Stomach (tissue), 9 donors: ENCODE data around the gene SMOC2. TPM values are rescaled to one million over a fixed set of nuclear protein-coding genes. Genes with fewer than 3 reads are reported as not detected.

Source experiments
- DNase-seq, 2 donors: peaks; one replicate each; pipeline versions ENCODE4 v3.0.0 to v3.0.0-alpha.2; 2013 to 2019
- H3K27ac ChIP-seq, 5 donors: fragments of 200-600 bp in 4 of 5; sonication (generic) in 4 of 5; one replicate each; pipeline ENCODE4 v1.5.1; 2013 to 2019; ENCODE audit warnings: mild to moderate bottlenecking in 1 of 5, moderate library complexity in 1 of 5
- H3K27me3 ChIP-seq, 3 donors: fragments of 200-600 bp; sonication (generic); one replicate each; pipeline ENCODE4 v1.5.1; 2017 to 2019; ENCODE audit warnings: mixed run types in 1 of 3
- H3K36me3 ChIP-seq, 4 donors: fragments of 200-600 bp; sonication (generic); 1 replicate in 3 of 4; 2 replicates in 1 of 4; pipeline ENCODE4 v1.5.1; 2016 to 2019
- H3K4me1 ChIP-seq, 4 donors: fragments of 200-600 bp; sonication (generic); one replicate each; pipeline ENCODE4 v1.5.1; 2016 to 2019
- H3K4me3 ChIP-seq, 4 donors: fragments of 200-600 bp; sonication (generic) in 3 of 4; one replicate each; pipeline ENCODE4 v1.5.1; 2016 to 2019; ENCODE audit warnings: mild to moderate bottlenecking in 1 of 4
- H3K9me3 ChIP-seq, 4 donors: fragments of 200-600 bp; sonication (generic); one replicate each; pipeline ENCODE4 v1.5.1; 2016 to 2019
- EP300 ChIP-seq: sonication (generic); formaldehyde crosslinking; IDR thresholded peaks from one replicate; pipeline ENCODE4 v1.6.1; 2017; ENCODE audit warnings: antibody characterized with exemption
- POLR2A ChIP-seq, 4 donors: fragments of 450-650 bp; IDR thresholded peaks; one replicate each; pipeline ENCODE4 v1.6.1; 2016; ENCODE audit warnings: antibody characterized with exemption in 4 of 4, control low read depth in 2 of 4, mild to moderate bottlenecking in 1 of 4, moderate library complexity in 1 of 4
- POLR2AphosphoS5 ChIP-seq, 3 donors: sonication (generic); formaldehyde crosslinking; IDR thresholded peaks; one replicate each; pipeline ENCODE4 v1.6.1; 2016; ENCODE audit warnings: antibody characterized with exemption in 3 of 3
- WGBS, 5 donors: extraction: QIAGEN DNeasy Blood & Tissue Kit in 3 of 5; methylation state at CpG; one replicate each; pipeline versions ENCODE4 v1.1.5 to v1.1.7; 2013 to 2018; 5-methylcytosine and 5-hydroxymethylcytosine counted together
- intact Hi-C: fragments of 100-400 bp; cut with DNase I; formaldehyde crosslinking; loops from one replicate; pipeline ENCODE4 v1.15.1; 2023; ENCODE audit warnings: low total_unique reads
- polyA plus RNA-seq, 3 donors: library from polyadenylated mRNA; stranded (reverse); fragments of 200-250 nt; gene quantifications; one replicate each; pipeline ENCODE4 v1.2.3, GENCODE V29; 2013
- total RNA-seq, 5 donors: library from RNA; depleted of rRNA; stranded (reverse); fragments of >200 nt; gene quantifications; one replicate each; pipeline versions ENCODE4 v1.1.0 to v1.2.3, GENCODE V29; 2014 to 2016
- TF ChIP-seq, protein P1 (sequence below), 7 experiments: fragments of 450-650 bp in 4 of 7; fragments of 200-600 bp in 3 of 7; sonication (generic) in 3 of 7; IDR thresholded peaks; one replicate each; pipeline ENCODE4 v1.5.1; 2016 to 2019; ENCODE audit warnings: antibody characterized with exemption in 7 of 7, control low read depth in 2 of 7, mild to moderate bottlenecking in 1 of 7
- donor health status: healthy with polysubstance abuse.
- donor health status: Bipolar disorder and iron deficiency.
- donor health status: healthy.

Gene SMOC2
- total and polyA plus RNA-seq, 8 donors = 7.9 to 520 (median 76.9) TPM

DNA sequence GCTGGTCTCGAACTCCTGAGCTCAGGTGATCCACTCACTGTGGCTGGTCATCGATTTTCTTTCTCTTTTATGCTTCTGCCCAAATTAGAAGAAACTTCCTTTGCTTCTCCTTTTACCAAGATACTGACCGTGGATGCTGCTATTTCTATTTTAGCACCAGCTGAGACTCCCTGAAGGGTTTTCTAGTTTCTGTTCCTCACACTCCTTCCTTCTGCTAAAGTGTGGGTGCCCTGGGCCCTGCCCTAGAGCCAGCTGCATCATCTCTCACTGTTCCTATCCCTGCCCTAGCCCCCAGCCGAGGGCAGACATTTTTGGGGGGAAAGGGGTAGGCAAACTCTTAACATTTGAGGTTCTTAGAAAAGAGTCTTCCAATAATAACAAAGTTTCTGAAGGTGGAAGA, 6.3 kb downstream of the SMOC2 start:
- TF ChIP-seq, protein P1, sequence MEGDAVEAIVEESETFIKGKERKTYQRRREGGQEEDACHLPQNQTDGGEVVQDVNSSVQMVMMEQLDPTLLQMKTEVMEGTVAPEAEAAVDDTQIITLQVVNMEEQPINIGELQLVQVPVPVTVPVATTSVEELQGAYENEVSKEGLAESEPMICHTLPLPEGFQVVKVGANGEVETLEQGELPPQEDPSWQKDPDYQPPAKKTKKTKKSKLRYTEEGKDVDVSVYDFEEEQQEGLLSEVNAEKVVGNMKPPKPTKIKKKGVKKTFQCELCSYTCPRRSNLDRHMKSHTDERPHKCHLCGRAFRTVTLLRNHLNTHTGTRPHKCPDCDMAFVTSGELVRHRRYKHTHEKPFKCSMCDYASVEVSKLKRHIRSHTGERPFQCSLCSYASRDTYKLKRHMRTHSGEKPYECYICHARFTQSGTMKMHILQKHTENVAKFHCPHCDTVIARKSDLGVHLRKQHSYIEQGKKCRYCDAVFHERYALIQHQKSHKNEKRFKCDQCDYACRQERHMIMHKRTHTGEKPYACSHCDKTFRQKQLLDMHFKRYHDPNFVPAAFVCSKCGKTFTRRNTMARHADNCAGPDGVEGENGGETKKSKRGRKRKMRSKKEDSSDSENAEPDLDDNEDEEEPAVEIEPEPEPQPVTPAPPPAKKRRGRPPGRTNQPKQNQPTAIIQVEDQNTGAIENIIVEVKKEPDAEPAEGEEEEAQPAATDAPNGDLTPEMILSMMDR (IDR thresholded peaks at IDR 0.05) = no peak
- TF ChIP-seq EP300 (no peak), POLR2A (IDR thresholded peaks at IDR 0.05) (no peak), POLR2AphosphoS5 (IDR thresholded peaks at IDR 0.05) (no peak)
- peak overlapping the region in 1 of 5 donors; percentile 49 for H3K27ac ChIP-seq
- intact Hi-C loops = no loop called here
- H3K9me3 ChIP-seq = no peaks in the 10 kb centered on the region
- no peaks in the 10 kb centered on the region for H3K36me3 ChIP-seq
- 70 to 81% (median 76%) methylated on average over 4 of the region's 4 CpGs for WGBS, 5 donors
- H3K27me3 ChIP-seq = peaks cover 0 to 26% (median 4%) of the 10 kb centered on the region in 3 donors
- H3K4me3 ChIP-seq = no peak overlapping the region
- H3K4me1 ChIP-seq = peaks cover 0 to 55% (median 14%) of the 10 kb centered on the region in 4 donors
- DNase-seq = no peak

DNA sequence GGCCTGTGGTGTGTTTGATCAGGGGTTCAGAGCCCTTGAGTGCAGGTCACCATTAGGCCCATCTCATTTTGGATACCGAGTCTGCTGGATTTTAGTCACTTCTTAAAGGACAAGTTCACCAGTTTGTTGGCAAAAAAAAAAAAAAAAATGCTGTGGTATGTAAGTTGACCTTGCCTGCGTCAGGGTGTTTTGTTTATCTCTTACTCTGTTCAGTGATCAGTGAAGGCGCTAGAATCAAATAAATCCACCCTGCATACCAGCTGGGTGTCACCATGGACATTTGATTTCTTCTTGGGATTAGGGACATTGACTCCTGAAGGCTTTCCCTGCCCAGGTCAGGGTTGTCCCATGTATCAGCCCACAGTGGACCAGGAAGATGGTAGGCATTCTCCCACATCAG, 6.7 kb downstream of the SMOC2 start:
- H3K36me3 ChIP-seq = no peaks in the 10 kb centered on the region
- H3K4me3 ChIP-seq = no peak overlapping the region
- peak overlapping the region in 2 of 5 donors; percentile 32 to 49 for H3K27ac ChIP-seq
- TF ChIP-seq POLR2A (IDR thresholded peaks at IDR 0.05) (no peak), EP300 (no peak), POLR2AphosphoS5 (IDR thresholded peaks at IDR 0.05) (no peak)
- TF ChIP-seq, protein P1 (IDR thresholded peaks at IDR 0.05) = no peak
- WGBS, 5 donors = 69 to 74% (median 69%) methylated on average over 3 of the region's 3 CpGs
- H3K4me1 ChIP-seq = peaks cover 0 to 55% (median 17%) of the 10 kb centered on the region in 4 donors
- H3K27me3 ChIP-seq = peaks cover 0 to 22% (median 3%) of the 10 kb centered on the region in 3 donors
- no peaks in the 10 kb centered on the region for H3K9me3 ChIP-seq
- DNase-seq = no peak
- intact Hi-C loops = no loop called here

DNA sequence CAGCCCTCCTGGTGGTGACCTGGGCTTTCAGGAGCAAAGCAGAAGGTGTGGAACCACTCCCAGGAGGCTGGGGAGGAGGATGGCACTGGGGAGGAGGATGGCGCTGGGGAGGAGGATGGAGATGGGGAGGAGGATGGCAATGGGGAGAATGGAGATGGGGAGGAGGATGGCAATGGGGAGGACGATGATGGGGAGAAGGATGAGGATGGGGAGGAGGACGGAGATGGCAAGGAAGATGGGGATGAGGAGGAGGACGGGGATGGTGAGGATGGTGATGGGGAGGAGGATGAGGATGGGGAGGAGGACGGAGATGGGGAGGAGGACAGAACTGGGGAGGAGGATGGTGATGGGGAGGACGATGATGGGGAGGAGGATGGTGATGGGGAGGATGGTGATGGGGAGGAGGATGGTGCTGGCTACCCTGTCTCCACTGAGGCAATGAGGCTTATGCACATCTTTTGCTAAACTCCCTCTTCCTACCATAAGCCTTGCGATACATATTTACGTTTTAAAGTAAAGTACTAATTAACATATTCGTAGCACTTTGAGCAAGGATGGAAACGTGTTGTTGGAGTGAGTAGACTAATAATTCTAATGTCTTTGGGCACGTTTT, 7.4 kb downstream of the SMOC2 start:
- TF ChIP-seq EP300 (no peak), POLR2A (IDR thresholded peaks at IDR 0.05) (no peak), POLR2AphosphoS5 (IDR thresholded peaks at IDR 0.05) (no peak)
- TF ChIP-seq, protein P1 (IDR thresholded peaks at IDR 0.05) = no peak
- Histone ChIP-seq H3K4me3 (no peak overlapping the region), H3K27me3 (peaks cover 0 to 15% (median 0%) of the 10 kb centered on the region in 3 donors), H3K27ac (peak overlapping the region in 2 of 5 donors; percentile 32 to 49), H3K9me3 (no peaks in the 10 kb centered on the region), H3K36me3 (no peaks in the 10 kb centered on the region), H3K4me1 (peaks cover 0 to 55% (median 22%) of the 10 kb centered on the region in 4 donors)
- DNase-seq = no peak
- intact Hi-C loops = no loop called here
- WGBS, 5 donors = 82 to 86% (median 83%) methylated on average over 11 of the region's 11 CpGs

DNA sequence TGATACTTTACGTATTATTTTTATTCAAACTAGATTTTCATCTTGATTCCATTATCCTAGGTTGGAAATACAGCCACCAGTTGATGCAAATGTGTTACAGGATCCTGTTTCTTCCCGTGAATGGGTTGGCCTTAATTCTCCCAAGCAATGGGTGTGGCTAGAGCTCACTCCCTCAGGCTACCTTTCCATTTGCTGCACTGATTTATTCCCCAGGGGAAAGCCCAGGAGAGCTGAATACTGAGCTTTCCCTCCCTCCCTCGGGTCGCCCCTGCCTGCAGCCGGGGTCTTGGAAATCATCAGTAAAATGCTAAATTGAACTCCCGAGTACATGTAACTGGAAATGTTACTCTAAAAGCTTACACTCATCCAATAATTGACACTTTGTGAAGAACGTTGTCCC, 9.9 kb downstream of the SMOC2 start:
- H3K9me3 ChIP-seq = no peaks in the 10 kb centered on the region
- H3K4me1 ChIP-seq = peaks cover 0 to 61% (median 21%) of the 10 kb centered on the region in 4 donors
- H3K4me3 ChIP-seq = no peak overlapping the region
- intact Hi-C loops = no loop called here
- H3K36me3 ChIP-seq = no peaks in the 10 kb centered on the region
- DNase-seq = no peak
- peaks cover 0 to 8% (median 0%) of the 10 kb centered on the region in 3 donors for H3K27me3 ChIP-seq
- TF ChIP-seq POLR2AphosphoS5 (IDR thresholded peaks at IDR 0.05) (no peak), POLR2A (IDR thresholded peaks at IDR 0.05) (no peak), EP300 (no peak)
- TF ChIP-seq, protein P1 (IDR thresholded peaks at IDR 0.05) = no peak
- 50 to 58% (median 56%) methylated on average over 7 of the region's 7 CpGs for WGBS, 5 donors
- peak overlapping the region in 3 of 5 donors; percentile 14 to 74 (median 57) for H3K27ac ChIP-seq
